PFSK-1 (cell line): ENCODE results near the gene CPSF2.

ENCODE experiments used
- FOXP2 ChIP-seq: optimal IDR thresholded peaks from 2 replicates; pipeline ENCODE3; 2011; ENCODE audit warnings: borderline replicate concordance, control low read depth, inconsistent platforms; ENCODE audit not compliant: insufficient read depth; ENCODE audit errors: extremely low read length, extremely low read depth
- POLR2AphosphoS5 ChIP-seq: IDR thresholded peaks from 2 replicates; pipeline ENCODE4 v1.6.1; 2012; ENCODE audit warnings: low read depth, mild to moderate bottlenecking, control low read depth, low read length, moderate library complexity
- TF ChIP-seq, protein P1 (sequence below), 2 experiments: IDR thresholded peaks; 2 replicates each; pipeline versions ENCODE4 v1.6.1 to v1.8.0; 2011 to 2012; ENCODE audit warnings: low read depth in 2 of 2, low read length in 2 of 2, control low read depth in 1 of 2, inconsistent platforms in 1 of 2, mild to moderate bottlenecking in 1 of 2, moderate library complexity in 1 of 2; ENCODE audit not compliant: insufficient read depth in 1 of 2

DNA sequence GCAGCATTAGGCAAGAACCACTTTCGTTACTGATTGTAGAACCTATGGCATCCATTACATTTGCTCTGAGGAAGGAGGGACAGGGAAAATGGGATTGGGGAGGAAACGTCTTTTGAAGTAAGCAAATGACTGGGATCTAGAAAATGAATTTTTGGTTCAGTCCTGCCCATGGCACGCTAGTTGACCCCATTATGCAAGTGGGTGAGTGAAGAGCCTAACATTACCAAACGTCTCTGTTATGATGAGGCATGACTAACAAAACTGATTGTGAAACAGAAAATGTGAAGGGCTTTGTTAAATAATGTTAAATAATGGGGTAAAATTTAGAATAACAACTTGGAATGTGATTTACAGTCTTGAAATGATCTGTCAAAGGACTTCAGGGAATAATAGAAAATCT, 38.9 kb downstream of the CPSF2 start:
- no peak for TF ChIP-seq POLR2AphosphoS5
- TF ChIP-seq FOXP2: no peak
- TF ChIP-seq, protein P1, sequence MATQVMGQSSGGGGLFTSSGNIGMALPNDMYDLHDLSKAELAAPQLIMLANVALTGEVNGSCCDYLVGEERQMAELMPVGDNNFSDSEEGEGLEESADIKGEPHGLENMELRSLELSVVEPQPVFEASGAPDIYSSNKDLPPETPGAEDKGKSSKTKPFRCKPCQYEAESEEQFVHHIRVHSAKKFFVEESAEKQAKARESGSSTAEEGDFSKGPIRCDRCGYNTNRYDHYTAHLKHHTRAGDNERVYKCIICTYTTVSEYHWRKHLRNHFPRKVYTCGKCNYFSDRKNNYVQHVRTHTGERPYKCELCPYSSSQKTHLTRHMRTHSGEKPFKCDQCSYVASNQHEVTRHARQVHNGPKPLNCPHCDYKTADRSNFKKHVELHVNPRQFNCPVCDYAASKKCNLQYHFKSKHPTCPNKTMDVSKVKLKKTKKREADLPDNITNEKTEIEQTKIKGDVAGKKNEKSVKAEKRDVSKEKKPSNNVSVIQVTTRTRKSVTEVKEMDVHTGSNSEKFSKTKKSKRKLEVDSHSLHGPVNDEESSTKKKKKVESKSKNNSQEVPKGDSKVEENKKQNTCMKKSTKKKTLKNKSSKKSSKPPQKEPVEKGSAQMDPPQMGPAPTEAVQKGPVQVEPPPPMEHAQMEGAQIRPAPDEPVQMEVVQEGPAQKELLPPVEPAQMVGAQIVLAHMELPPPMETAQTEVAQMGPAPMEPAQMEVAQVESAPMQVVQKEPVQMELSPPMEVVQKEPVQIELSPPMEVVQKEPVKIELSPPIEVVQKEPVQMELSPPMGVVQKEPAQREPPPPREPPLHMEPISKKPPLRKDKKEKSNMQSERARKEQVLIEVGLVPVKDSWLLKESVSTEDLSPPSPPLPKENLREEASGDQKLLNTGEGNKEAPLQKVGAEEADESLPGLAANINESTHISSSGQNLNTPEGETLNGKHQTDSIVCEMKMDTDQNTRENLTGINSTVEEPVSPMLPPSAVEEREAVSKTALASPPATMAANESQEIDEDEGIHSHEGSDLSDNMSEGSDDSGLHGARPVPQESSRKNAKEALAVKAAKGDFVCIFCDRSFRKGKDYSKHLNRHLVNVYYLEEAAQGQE (IDR thresholded peaks at IDR 0.05; ENCODE audit: insufficient read depth in 1 of 2, low read depth in 2 of 2, low read length in 2 of 2): no peak
